GM06990 (cell line): ENCODE data around the gene MRLN.

Source experiments
- DNase-seq: peaks from one replicate; pipeline ENCODE4 v3.0.0-alpha.2; 2011; ENCODE audit not compliant: insufficient read length; ENCODE audit errors: extremely low read depth
- H3K27me3 ChIP-seq: replicated peaks from 2 replicates; pipeline ENCODE4 v1.6.0; 2011; ENCODE audit warnings: low read length; ENCODE audit not compliant: control insufficient read depth, insufficient read depth
- H3K36me3 ChIP-seq: 2 replicates; pipeline ENCODE4 v1.5.1; 2011; ENCODE audit warnings: low read length; ENCODE audit not compliant: control insufficient read depth, insufficient read depth
- H3K4me3 ChIP-seq: replicated peaks from 2 replicates; pipeline ENCODE4 v1.5.1; 2011; ENCODE audit warnings: low read depth, mild to moderate bottlenecking, control low read depth, low read length
- TF ChIP-seq, protein P1 (sequence below): IDR thresholded peaks from 2 replicates; pipeline ENCODE4 v1.5.1; 2011; ENCODE audit warnings: low read length, control low read depth, mild to moderate bottlenecking, inconsistent platforms; ENCODE audit not compliant: insufficient read depth, poor library complexity, severe bottlenecking

The MRLN gene

DNA sequence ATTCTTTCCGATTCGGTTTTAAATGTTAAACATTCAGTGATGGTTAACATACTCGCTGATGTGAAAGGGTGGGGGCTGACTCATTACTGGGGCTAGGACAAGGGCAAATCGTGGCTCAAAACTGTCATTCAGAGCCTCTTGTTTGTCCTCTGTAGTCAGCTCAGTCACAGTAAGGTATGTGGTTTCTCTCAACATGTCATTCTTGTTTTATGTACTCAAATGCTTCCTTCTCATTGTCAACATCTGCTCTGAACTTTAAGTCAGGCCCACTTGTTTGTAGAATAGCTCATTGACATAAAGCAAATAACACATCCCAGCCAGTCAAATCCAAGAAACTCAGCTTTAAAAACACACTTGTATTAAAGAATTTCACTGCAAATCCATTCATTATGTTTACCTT lies 50.9 kb downstream of the MRLN start:
- TF ChIP-seq, protein P1, sequence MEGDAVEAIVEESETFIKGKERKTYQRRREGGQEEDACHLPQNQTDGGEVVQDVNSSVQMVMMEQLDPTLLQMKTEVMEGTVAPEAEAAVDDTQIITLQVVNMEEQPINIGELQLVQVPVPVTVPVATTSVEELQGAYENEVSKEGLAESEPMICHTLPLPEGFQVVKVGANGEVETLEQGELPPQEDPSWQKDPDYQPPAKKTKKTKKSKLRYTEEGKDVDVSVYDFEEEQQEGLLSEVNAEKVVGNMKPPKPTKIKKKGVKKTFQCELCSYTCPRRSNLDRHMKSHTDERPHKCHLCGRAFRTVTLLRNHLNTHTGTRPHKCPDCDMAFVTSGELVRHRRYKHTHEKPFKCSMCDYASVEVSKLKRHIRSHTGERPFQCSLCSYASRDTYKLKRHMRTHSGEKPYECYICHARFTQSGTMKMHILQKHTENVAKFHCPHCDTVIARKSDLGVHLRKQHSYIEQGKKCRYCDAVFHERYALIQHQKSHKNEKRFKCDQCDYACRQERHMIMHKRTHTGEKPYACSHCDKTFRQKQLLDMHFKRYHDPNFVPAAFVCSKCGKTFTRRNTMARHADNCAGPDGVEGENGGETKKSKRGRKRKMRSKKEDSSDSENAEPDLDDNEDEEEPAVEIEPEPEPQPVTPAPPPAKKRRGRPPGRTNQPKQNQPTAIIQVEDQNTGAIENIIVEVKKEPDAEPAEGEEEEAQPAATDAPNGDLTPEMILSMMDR, result no peak
- no peaks in the 10 kb centered on the region for H3K27me3 ChIP-seq
- no peak overlapping the region for H3K4me3 ChIP-seq
- no peak for DNase-seq
- no peaks in the 10 kb centered on the region for H3K36me3 ChIP-seq

DNA sequence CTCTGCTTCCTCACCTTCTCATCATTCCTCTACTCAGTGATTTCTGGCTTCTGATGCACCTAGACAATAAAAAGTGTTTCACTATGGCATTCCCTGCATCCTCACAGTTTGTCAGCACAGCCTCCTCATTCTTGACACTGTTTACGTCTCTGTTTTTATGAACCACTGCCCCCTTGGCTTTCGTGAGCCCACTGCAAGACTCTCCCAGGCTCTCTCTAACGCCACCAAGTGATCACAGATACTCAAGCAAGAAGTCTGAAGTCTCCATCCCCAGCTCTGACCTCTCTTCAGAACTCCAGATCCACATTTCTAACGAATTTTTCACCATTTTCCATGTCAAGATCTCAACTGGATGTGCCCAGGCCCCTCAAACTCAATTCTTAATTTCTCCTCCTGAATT lies 52.5 kb downstream of the MRLN start:
- TF ChIP-seq, protein P1, result no peak
- no peak overlapping the region for H3K4me3 ChIP-seq
- no peaks in the 10 kb centered on the region for H3K27me3 ChIP-seq
- no peak for DNase-seq
- no peaks in the 10 kb centered on the region for H3K36me3 ChIP-seq

DNA sequence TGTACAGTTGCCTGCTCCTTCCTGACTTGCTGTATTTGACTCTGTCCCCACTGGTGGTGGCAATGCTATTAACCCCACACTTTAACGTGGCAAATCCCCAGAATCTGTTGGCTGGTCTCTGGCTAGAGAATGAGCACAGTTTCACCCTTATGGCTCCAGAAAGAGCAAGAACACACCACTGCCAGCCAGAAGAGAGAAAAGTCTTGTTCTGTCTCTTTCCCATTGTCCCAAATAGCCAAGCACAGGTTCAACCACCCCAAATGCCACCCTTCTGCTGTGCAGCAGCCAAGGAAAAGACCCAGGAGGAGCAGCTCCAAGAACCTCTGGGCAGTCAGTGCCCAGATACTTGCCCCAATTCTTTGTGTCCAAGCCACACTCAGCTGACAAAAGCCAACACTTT lies 54.9 kb downstream of the MRLN start:
- no peaks in the 10 kb centered on the region for H3K27me3 ChIP-seq
- no peak for DNase-seq
- TF ChIP-seq, protein P1, result no peak
- H3K36me3 ChIP-seq, result no peaks in the 10 kb centered on the region
- no peak overlapping the region for H3K4me3 ChIP-seq

DNA sequence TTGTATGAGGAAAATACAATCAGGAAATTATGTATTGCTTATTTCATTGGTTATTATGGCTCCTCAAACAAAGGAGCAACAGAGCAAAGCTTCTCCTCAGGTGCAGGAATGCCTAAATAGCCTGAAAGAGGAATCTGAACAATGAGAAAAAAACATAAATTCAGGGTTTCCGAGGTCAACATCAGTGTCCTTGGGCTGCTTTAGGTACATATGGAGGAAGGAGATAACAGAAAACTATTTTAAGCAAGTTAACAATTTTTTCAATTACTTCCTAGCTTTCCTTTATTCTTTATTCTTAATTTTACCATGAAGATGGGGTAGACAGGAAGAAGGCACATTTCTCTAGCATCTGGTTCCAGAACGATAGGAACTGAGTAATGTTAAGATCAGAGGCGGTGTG lies 57.6 kb downstream of the MRLN start:
- no peak for DNase-seq
- no peak overlapping the region for H3K4me3 ChIP-seq
- H3K36me3 ChIP-seq, result no peaks in the 10 kb centered on the region
- TF ChIP-seq, protein P1, result no peak
- no peaks in the 10 kb centered on the region for H3K27me3 ChIP-seq

DNA sequence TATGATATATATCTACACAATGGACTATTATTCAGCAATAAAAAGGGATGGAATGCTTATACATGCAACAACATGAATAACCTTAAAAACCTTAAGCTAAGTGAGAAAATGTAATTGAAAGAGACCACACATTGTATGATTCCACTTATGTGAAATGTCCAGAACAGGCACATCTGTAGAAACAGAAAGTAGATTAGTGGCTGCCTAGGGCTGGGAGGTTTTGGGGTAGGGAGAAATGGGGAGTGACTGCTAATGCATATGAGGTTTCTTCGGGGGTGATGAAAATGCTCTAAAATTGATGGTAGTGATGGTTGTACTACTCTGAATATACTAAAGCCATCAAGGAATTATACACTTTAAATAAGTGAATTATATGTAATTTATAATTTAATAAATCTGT lies 58.3 kb downstream of the MRLN start:
- no peak for DNase-seq
- Histone ChIP-seq H3K4me3 (no peak overlapping the region), H3K36me3 (no peaks in the 10 kb centered on the region), H3K27me3 (no peaks in the 10 kb centered on the region)
- TF ChIP-seq, protein P1, result no peak

DNA sequence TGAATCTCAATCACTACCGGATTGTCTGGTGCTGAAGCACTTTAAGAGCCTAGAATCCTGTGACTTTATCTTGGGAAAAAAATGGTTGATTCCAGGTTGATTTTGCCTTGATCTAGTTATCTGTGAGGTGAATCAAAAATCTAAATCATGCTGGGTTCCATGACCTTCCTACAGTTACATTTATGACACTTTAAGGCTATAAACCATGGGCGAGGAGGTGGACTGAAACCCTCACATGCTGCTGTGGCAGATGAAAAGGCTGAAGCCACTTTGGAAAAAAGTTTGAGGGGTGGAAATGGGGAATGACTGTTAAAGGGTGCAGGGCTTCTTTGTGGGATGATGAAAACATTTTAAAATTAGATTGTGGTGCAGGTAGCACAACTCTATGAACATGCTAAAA lies 61.1 kb downstream of the MRLN start:
- DNase-seq, result no peak
- no peak overlapping the region for H3K4me3 ChIP-seq
- TF ChIP-seq, protein P1, result no peak
- no peaks in the 10 kb centered on the region for H3K36me3 ChIP-seq
- no peaks in the 10 kb centered on the region for H3K27me3 ChIP-seq
